H1 (cell line): ENCODE results near the gene COL17A1. TPM values are rescaled to one million over a fixed set of nuclear protein-coding genes. Genes with fewer than 3 reads are reported as not detected.

Experiments
- CTCF ChIA-PET: fragments of 300-600 bp; sonication (Branson Sonifier 250); formaldehyde crosslinking; loops from one replicate; lab custom pipeline; 2021; ENCODE audit not compliant: partially characterized antibody; lab: Charles Lee
- POLR2A ChIA-PET: fragments of 300-600 bp; sonication (Branson Sonifier 250); formaldehyde crosslinking; loops from one replicate; lab custom pipeline; 2021; ENCODE audit warnings: inconsistent platforms; ENCODE audit not compliant: partially characterized antibody; lab: Charles Lee
- DNase-seq, 2 experiments: peaks; one replicate each; pipeline versions ENCODE4 v3.0.0 to v3.0.0-alpha.2; 2010 to 2022; ENCODE audit warnings: low spot score in 2 of 2, low read depth in 1 of 2, mixed read lengths in 1 of 2
- FAIRE-seq: peaks from 2 replicates; lab custom pipeline; 2011; peaks lifted over from hg19 to GRCh38; lab: Jason Lieb, UNC
- H2AFZ ChIP-seq: 2 replicates; pipeline ENCODE4 v1.8.1; 2012; ENCODE audit warnings: low read length, inconsistent platforms
- H2AK5ac ChIP-seq: 2 replicates; pipeline ENCODE4 v1.6.1; 2013; ENCODE audit warnings: low read depth, low read length
- H2BK120ac ChIP-seq: replicated peaks from 2 replicates; pipeline ENCODE3; 2013; ENCODE audit warnings: low read depth, low read length, inconsistent platforms
- H2BK12ac ChIP-seq: 2 replicates; pipeline ENCODE4 v1.6.1; 2013; ENCODE audit warnings: low read depth, low read length
- H2BK15ac ChIP-seq: 2 replicates; pipeline ENCODE4 v1.6.1; 2013; ENCODE audit warnings: low read length
- H2BK20ac ChIP-seq: 2 replicates; pipeline ENCODE4 v1.6.1; 2013; ENCODE audit warnings: low read length
- H2BK5ac ChIP-seq: 2 replicates; pipeline ENCODE4 v1.6.1; 2013; ENCODE audit warnings: low read depth, low read length
- H3K14ac ChIP-seq: 2 replicates; pipeline ENCODE4 v1.6.1; 2013; ENCODE audit warnings: inconsistent platforms; ENCODE audit not compliant: insufficient read length
- H3K18ac ChIP-seq: 2 replicates; pipeline ENCODE4 v1.6.1; 2013; ENCODE audit warnings: low read length; ENCODE audit errors: extremely low read depth
- H3K23ac ChIP-seq: 2 replicates; pipeline ENCODE4 v1.6.1; 2013; ENCODE audit warnings: inconsistent platforms; ENCODE audit not compliant: insufficient read length
- H3K23me2 ChIP-seq: 2 replicates; pipeline ENCODE4 v1.6.1; 2013; ENCODE audit warnings: low read depth, low read length
- H3K27ac ChIP-seq: 2 replicates; pipeline ENCODE4 v1.6.1; 2011; ENCODE audit warnings: low read depth, low read length, inconsistent platforms
- H3K27me3 ChIP-seq, 4 experiments: replicated peaks in 1 of 4; 1 replicate in 1 of 4; 2 replicates in 3 of 4; pipeline versions ENCODE4 v1.6.1 to v1.8.1; 2011 to 2013; ENCODE audit warnings: low read length in 3 of 4, mild to moderate bottlenecking in 3 of 4, inconsistent platforms in 2 of 4, mixed read lengths in 2 of 4, moderate library complexity in 1 of 4; ENCODE audit not compliant: control insufficient read depth in 3 of 4, insufficient read depth in 3 of 4; ENCODE audit errors: extremely low read depth in 1 of 4
- H3K36me3 ChIP-seq, 4 experiments: 2 replicates each; pipeline versions ENCODE4 v1.6.1 to v1.8.1; 2011 to 2013; ENCODE audit warnings: mild to moderate bottlenecking in 4 of 4, low read length in 3 of 4, moderate library complexity in 2 of 4, control low read depth in 1 of 4, inconsistent platforms in 1 of 4; ENCODE audit not compliant: insufficient read depth in 4 of 4, control insufficient read depth in 2 of 4
- H3K4ac ChIP-seq: replicated peaks from 2 replicates; pipeline ENCODE3; 2013; ENCODE audit warnings: low read length, low read depth, mixed read lengths, inconsistent platforms; ENCODE audit not compliant: insufficient read length
- H3K4me1 ChIP-seq, 4 experiments: replicated peaks in 1 of 4; 1 replicate in 1 of 4; 2 replicates in 3 of 4; pipeline versions ENCODE4 v1.6.1 to v1.8.1; 2011 to 2013; ENCODE audit warnings: low read length in 3 of 4, inconsistent platforms in 2 of 4, mixed read lengths in 1 of 4; ENCODE audit not compliant: insufficient read depth in 4 of 4, control insufficient read depth in 3 of 4
- H3K4me2 ChIP-seq, 2 experiments: 2 replicates each; pipeline versions ENCODE4 v1.6.1 to v1.8.1; 2011 to 2013; ENCODE audit warnings: low read depth in 2 of 2, low read length in 2 of 2, control low read depth in 1 of 2, inconsistent platforms in 1 of 2, mild to moderate bottlenecking in 1 of 2; ENCODE audit not compliant: insufficient read depth in 1 of 2
- H3K4me3 ChIP-seq, 4 experiments: fragments of 200-600, 300-600 bp in 1 of 4; sonication (generic), shearing (Covaris generic), sonication (Bioruptor Twin) in 1 of 4; 2 replicates each; pipeline versions ENCODE4 v1.5.1 to v1.8.1; 2011 to 2016; ENCODE audit warnings: low read length in 4 of 4, low read depth in 3 of 4, control low read depth in 2 of 4, inconsistent platforms in 2 of 4, mild to moderate bottlenecking in 2 of 4, mixed read lengths in 1 of 4, moderate library complexity in 1 of 4; ENCODE audit not compliant: insufficient read depth in 2 of 4; ENCODE audit errors: extremely low read depth in 1 of 4
- H3K56ac ChIP-seq: replicated peaks from 2 replicates; pipeline ENCODE3; 2013; ENCODE audit warnings: low read depth, mild to moderate bottlenecking, mixed read lengths, low read length, inconsistent platforms; ENCODE audit not compliant: insufficient read length
- H3K79me1 ChIP-seq: 2 replicates; pipeline ENCODE4 v1.6.1; 2013; ENCODE audit warnings: low read depth, low read length, control low read depth
- H3K79me2 ChIP-seq, 2 experiments: 2 replicates each; pipeline versions ENCODE4 v1.6.1 to v1.8.1; 2012 to 2013; ENCODE audit warnings: low read length in 2 of 2, mild to moderate bottlenecking in 2 of 2, inconsistent platforms in 1 of 2; ENCODE audit not compliant: insufficient read depth in 2 of 2, control insufficient read depth in 1 of 2
- H3K9ac ChIP-seq, 4 experiments: replicated peaks in 1 of 4; 1 replicate in 1 of 4; 2 replicates in 3 of 4; pipeline versions ENCODE4 v1.6.1 to v1.8.1; 2011 to 2013; ENCODE audit warnings: low read depth in 3 of 4, low read length in 3 of 4, control low read depth in 2 of 4, mild to moderate bottlenecking in 2 of 4, moderate library complexity in 2 of 4, inconsistent platforms in 1 of 4; ENCODE audit errors: extremely low read depth in 1 of 4
- H3K9me3 ChIP-seq, 2 experiments: 2 replicates each; pipeline versions ENCODE4 v1.6.1 to v1.8.1; 2012 to 2013; ENCODE audit warnings: mild to moderate bottlenecking in 2 of 2, moderate library complexity in 2 of 2, control low read depth in 1 of 2, inconsistent platforms in 1 of 2, low read depth in 1 of 2, low read length in 1 of 2, mixed read lengths in 1 of 2; ENCODE audit not compliant: insufficient read depth in 2 of 2
- H4K20me1 ChIP-seq, 2 experiments: replicated peaks in 1 of 2; 2 replicates each; pipeline versions ENCODE3 to v1.8.1; 2011 to 2013; ENCODE audit warnings: inconsistent platforms in 2 of 2, low read length in 2 of 2, mild to moderate bottlenecking in 1 of 2; ENCODE audit not compliant: insufficient read depth in 2 of 2, control insufficient read depth in 1 of 2
- H4K5ac ChIP-seq: 2 replicates; pipeline ENCODE4 v1.6.1; 2013; ENCODE audit warnings: low read length, low read depth, mixed read lengths, inconsistent platforms; ENCODE audit not compliant: insufficient read length
- H4K8ac ChIP-seq: 2 replicates; pipeline ENCODE4 v1.8.0; 2013; ENCODE audit warnings: mild to moderate bottlenecking, moderate library complexity, low read length, inconsistent platforms; ENCODE audit not compliant: insufficient read depth; ENCODE audit errors: extremely low read depth
- H4K91ac ChIP-seq: replicated peaks from 2 replicates; pipeline ENCODE3; 2013; ENCODE audit warnings: low read length, mixed read lengths, inconsistent platforms; ENCODE audit not compliant: insufficient read length
- CBX5 ChIP-seq: fragments of 300-800, 300-1000 bp; sonication (generic); IDR thresholded peaks from 2 replicates; pipeline ENCODE4 v1.7.1; 2016; ENCODE audit warnings: antibody characterized with exemption, low read length, low read depth
- JUND ChIP-seq: IDR thresholded peaks from 2 replicates; pipeline ENCODE4 v1.6.1; 2011; ENCODE audit warnings: mild to moderate bottlenecking, improper control_type of control experiment, low read length
- TAF7 ChIP-seq: optimal IDR thresholded peaks from 2 replicates; pipeline ENCODE3; 2011; ENCODE audit warnings: low read depth, mild to moderate bottlenecking, inconsistent platforms, low read length, moderate library complexity, borderline replicate concordance
- TBP ChIP-seq: IDR thresholded peaks from 2 replicates; pipeline ENCODE4 v1.6.1; 2011; ENCODE audit warnings: low read depth, low read length, improper control_type of control experiment
- TCF12 ChIP-seq: IDR thresholded peaks from 2 replicates; pipeline ENCODE4 v1.6.1; 2011; ENCODE audit warnings: low read depth, mild to moderate bottlenecking, low read length
- WGBS, 2 experiments: shearing (Covaris generic) in 1 of 2; methylation state at CpG; one replicate each; pipeline versions ENCODE4 v1.1.6 to v1.1.7; 2013 to 2015; ENCODE audit warnings: low lambda C conversion rate in 2 of 2, mixed read lengths in 2 of 2, inconsistent platforms in 1 of 2, low coverage in 1 of 2, missing lambda C conversion rate in 1 of 2; ENCODE audit not compliant: insufficient replicate concordance in 2 of 2, insufficient coverage in 1 of 2, insufficient read length in 1 of 2; ENCODE audit errors: extremely low coverage in 1 of 2, missing lambda C conversion rate in 1 of 2; 5-methylcytosine and 5-hydroxymethylcytosine counted together
- polyA plus RNA-seq, 7 experiments: library from polyadenylated mRNA; depleted of rRNA in 3 of 7; stranded (reverse) in 5 of 7; unstranded in 2 of 7; fragments of >200 nt in 5 of 7; fragments of 200-250 nt in 2 of 7; gene quantifications; 1 replicate in 5 of 7; 2 replicates in 1 of 7; 4 replicates in 1 of 7; pipeline versions ENCODE4 v1.2.1 to v1.2.3, GENCODE V29; 2011 to 2013; ENCODE audit warnings: missing spikeins in 2 of 7, mixed read lengths in 2 of 7
- total RNA-seq: library from RNA; stranded (reverse); fragmentation: NEBNext Ultra II Directional; extraction: Animal tissue kit (Norgen Biotek cat#: 25700); gene quantifications from 2 replicates; pipeline ENCODE4 v1.2.1, GENCODE V29; 2021
- TF ChIP-seq, protein P1 (sequence below): IDR thresholded peaks from 2 replicates; pipeline ENCODE4 v1.6.1; 2011; ENCODE audit warnings: low read length, improper control_type of control experiment
- TF ChIP-seq, protein P2 (sequence below), 3 experiments: IDR thresholded peaks; 1 replicate in 2 of 3; 2 replicates in 1 of 3; pipeline versions ENCODE4 v1.5.1 to v1.6.1; 2011; ENCODE audit warnings: low read length in 3 of 3, mild to moderate bottlenecking in 3 of 3, inconsistent platforms in 2 of 3, low read depth in 1 of 3, moderate library complexity in 1 of 3; ENCODE audit not compliant: insufficient read depth in 1 of 3; ENCODE audit errors: control extremely low read depth in 1 of 3

COL17A1 gene
- total and polyA plus RNA-seq, 2 of the 8 experiments (the other 6 are each of a cell fraction or from before 2014, with no cell fraction given), result 0.35 to 0.37 TPM

DNA sequence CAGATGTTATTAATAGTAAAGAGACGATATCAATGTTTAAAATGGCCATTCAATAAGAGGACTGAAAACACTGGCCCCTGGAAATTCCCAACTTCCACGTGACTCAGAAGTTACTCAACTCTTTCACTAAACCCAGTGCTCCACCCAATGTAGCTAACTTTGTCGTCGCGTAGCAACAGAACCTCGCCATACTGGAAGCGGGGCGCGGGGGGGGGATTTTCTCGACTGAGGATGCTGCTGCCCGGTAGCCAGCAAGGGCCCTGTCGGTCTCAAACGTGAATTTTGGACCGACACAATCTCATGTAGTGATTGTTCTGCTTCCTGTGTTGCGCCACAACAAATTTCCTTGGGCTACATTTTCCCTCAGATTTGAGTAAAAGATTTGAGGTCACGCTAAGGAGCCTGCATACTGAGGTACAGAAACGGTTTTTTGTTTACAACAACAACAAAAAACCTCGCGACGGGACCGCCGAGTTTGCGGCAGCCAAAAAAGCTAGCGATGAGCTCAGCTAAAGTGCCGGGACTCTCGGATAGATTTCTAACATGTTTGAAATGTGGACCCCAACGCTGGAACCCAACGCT, 35.3 kb upstream of the COL17A1 start:
- no peaks in the 10 kb centered on the region for H3K79me2 ChIP-seq
- H3K27ac ChIP-seq, result peak overlapping the region; percentile 99
- H4K8ac ChIP-seq, result peak overlapping the region; percentile 100; the same call in 1 of the 2 replicates
- H3K14ac ChIP-seq, result no peak overlapping the region
- H3K18ac ChIP-seq, result peak overlapping the region; percentile 96
- H2BK12ac ChIP-seq, result peak overlapping the region; percentile 91; the same call in 1 of the 2 replicates
- H3K4me2 ChIP-seq, result peak overlapping the region; percentile 92 to 99
- peak; percentile 71 for FAIRE-seq
- peaks cover 5% of the 10 kb centered on the region for H3K23me2 ChIP-seq
- H3K9ac ChIP-seq, result peak overlapping the region; percentile 91 to 98 (median 97)
- no peaks in the 10 kb centered on the region for H3K79me1 ChIP-seq
- H4K91ac ChIP-seq, result peak overlapping the region; percentile 92
- POLR2A ChIA-PET, result interaction anchor here (0.7 to 3.9 kb wide), 33 partner anchors 9 to 241 kb away, joined by 3 to 43 read pairs (median 5); partner anchors contain the start of gene GSTO1
- H2BK15ac ChIP-seq, result peak overlapping the region; percentile 50; the same call in 1 of the 2 replicates
- no peak overlapping the region for H2AK5ac ChIP-seq
- H3K56ac ChIP-seq, result peak overlapping the region; percentile 95
- CTCF ChIA-PET, result interaction anchor here (0.6 to 8.6 kb wide), 32 partner anchors 10 to 645 kb away, joined by 3 to 43 read pairs (median 4); no protein-coding TSS in a partner anchor
- no peaks in the 10 kb centered on the region for H4K20me1 ChIP-seq
- no peaks in the 10 kb centered on the region for H3K27me3 ChIP-seq
- no peak overlapping the region for H3K23ac ChIP-seq
- H2BK20ac ChIP-seq, result no peak overlapping the region
- H2AFZ ChIP-seq, result peak overlapping the region; percentile 76; the same call in 1 of the 2 replicates
- H2BK5ac ChIP-seq, result peak overlapping the region; percentile 95
- peaks cover 0 to 8% (median 4%) of the 10 kb centered on the region in 4 experiments; a peak in 3 of 7 replicates for H3K4me1 ChIP-seq
- H3K4ac ChIP-seq, result peak overlapping the region; percentile 98
- 1% methylated on average over 28 of the region's 28 CpGs; no CpG with 5 or more reads in 1 of the 2 experiments for WGBS, 2 experiments
- peak overlapping the region; percentile 58 to 82 (median 82) for H3K4me3 ChIP-seq
- H3K9me3 ChIP-seq, result no peaks in the 10 kb centered on the region
- peak; percentile 29 to 72 for DNase-seq
- peak overlapping the region; percentile 99 for H4K5ac ChIP-seq
- H3K36me3 ChIP-seq, result no peaks in the 10 kb centered on the region; a peak in 1 of 8 replicates
- H2BK120ac ChIP-seq, result peak overlapping the region; percentile 95
- TF ChIP-seq TAF7, result peak; percentile 55
- TF ChIP-seq CBX5, result no peak
- no peak for TF ChIP-seq JUND
- TF ChIP-seq, protein P1, sequence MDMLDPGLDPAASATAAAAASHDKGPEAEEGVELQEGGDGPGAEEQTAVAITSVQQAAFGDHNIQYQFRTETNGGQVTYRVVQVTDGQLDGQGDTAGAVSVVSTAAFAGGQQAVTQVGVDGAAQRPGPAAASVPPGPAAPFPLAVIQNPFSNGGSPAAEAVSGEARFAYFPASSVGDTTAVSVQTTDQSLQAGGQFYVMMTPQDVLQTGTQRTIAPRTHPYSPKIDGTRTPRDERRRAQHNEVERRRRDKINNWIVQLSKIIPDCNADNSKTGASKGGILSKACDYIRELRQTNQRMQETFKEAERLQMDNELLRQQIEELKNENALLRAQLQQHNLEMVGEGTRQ, result no peak
- TF ChIP-seq, protein P2, sequence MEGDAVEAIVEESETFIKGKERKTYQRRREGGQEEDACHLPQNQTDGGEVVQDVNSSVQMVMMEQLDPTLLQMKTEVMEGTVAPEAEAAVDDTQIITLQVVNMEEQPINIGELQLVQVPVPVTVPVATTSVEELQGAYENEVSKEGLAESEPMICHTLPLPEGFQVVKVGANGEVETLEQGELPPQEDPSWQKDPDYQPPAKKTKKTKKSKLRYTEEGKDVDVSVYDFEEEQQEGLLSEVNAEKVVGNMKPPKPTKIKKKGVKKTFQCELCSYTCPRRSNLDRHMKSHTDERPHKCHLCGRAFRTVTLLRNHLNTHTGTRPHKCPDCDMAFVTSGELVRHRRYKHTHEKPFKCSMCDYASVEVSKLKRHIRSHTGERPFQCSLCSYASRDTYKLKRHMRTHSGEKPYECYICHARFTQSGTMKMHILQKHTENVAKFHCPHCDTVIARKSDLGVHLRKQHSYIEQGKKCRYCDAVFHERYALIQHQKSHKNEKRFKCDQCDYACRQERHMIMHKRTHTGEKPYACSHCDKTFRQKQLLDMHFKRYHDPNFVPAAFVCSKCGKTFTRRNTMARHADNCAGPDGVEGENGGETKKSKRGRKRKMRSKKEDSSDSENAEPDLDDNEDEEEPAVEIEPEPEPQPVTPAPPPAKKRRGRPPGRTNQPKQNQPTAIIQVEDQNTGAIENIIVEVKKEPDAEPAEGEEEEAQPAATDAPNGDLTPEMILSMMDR (IDR thresholded peaks at IDR 0.05; ENCODE audit: control extremely low read depth in 1 of 3, insufficient read depth in 1 of 3, low read depth in 1 of 3, low read length in 3 of 3), result no peak
- TF ChIP-seq TBP, result peak; percentile 53
- TF ChIP-seq TCF12, result 0 out of 2 replicates have a peak, but pooled peaks have one; percentile 3
